Motor neuron (in vitro differentiated cells): Measurements from ENCODE around the gene DLG2. TPM values are rescaled to one million over a fixed set of nuclear protein-coding genes. Genes with fewer than 3 reads are reported as not detected.

Experiments used
- ATAC-seq, 8 experiments: fragments of 200-7000 bp; cut with Tn5 transposase; replicated peaks in 6 of 8; 2 replicates each; pipeline ENCODE4 v1.8.0; 2021; ENCODE audit warnings: mild to moderate bottlenecking in 8 of 8, moderate library complexity in 8 of 8
- H3K27ac ChIP-seq, 2 donors: fragments of 250-450 bp; sonication (Bioruptor Pico); 2 replicates each; pipeline ENCODE4 v1.9.0; 2021; ENCODE audit warnings: antibody characterized with exemption in 2 of 2, mild to moderate bottlenecking in 2 of 2, moderate library complexity in 1 of 2
- H3K4me1 ChIP-seq, 2 donors: fragments of 250-450 bp; sonication (Bioruptor Pico); replicated peaks in 1 of 2; 2 replicates each; pipeline ENCODE4 v1.6.1; 2021; ENCODE audit warnings: antibody characterized with exemption in 2 of 2, mild to moderate bottlenecking in 2 of 2, moderate library complexity in 1 of 2
- H3K4me3 ChIP-seq, 5 donors: fragments of 250-450 bp; sonication (Bioruptor Pico); 2 replicates each; pipeline ENCODE4 v1.9.0; 2021; ENCODE audit warnings: antibody characterized with exemption in 5 of 5, mild to moderate bottlenecking in 5 of 5, moderate library complexity in 4 of 5
- WGBS, 10 experiments: fragments of 450-650 bp; shearing (Covaris generic); methylation state at CpG; one replicate each; pipeline ENCODE4 v1.0.0; 2022; 5-methylcytosine and 5-hydroxymethylcytosine counted together
- in situ Hi-C, 9 experiments: fragments of 400-800 bp; cut with MboI; loops; one replicate each; pipeline ENCODE4 v1.15.0; 2021; ENCODE audit warnings: low sequenced_read_pairs in 9 of 9, low pct_unique_long_range_greater_than_20kb in 2 of 9; ENCODE audit not compliant: unreplicated experiment in 9 of 9
- total RNA-seq, 8 experiments: library from RNA; unstranded; fragments of 300-600 nt; gene quantifications; 2 replicates each; pipeline versions ENCODE4 v1.2.3 to v1.2.4, GENCODE V29; 2022

Gene DLG2
- total RNA-seq, 8 experiments from 2014 or later: 1.3 to 17.5 (median 6.5) TPM

DNA sequence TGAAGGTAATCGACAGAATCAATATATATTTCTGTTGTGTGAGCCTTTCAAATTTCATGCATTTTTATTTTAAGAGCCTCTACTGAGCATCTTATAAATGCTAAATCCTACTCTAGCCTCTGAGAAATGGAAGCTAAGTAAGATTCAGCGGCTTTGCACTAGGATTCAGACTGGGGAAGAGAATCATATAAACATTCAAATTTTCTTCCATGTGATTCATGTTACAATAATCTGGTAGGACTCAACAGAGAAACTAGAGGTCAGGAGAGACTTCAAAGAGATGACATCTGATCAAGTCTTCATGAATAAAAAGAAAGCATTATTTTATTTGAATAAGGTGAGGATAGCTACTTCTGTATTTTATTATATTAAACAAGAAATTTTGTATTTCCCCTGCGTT is 538.9 kb downstream of the DLG2 start:
- in situ Hi-C loops: no loop called here
- 68 to 100% (median 89%) methylated on average over 1 to 3 of the region's 3 CpGs for WGBS, 10 experiments

DNA sequence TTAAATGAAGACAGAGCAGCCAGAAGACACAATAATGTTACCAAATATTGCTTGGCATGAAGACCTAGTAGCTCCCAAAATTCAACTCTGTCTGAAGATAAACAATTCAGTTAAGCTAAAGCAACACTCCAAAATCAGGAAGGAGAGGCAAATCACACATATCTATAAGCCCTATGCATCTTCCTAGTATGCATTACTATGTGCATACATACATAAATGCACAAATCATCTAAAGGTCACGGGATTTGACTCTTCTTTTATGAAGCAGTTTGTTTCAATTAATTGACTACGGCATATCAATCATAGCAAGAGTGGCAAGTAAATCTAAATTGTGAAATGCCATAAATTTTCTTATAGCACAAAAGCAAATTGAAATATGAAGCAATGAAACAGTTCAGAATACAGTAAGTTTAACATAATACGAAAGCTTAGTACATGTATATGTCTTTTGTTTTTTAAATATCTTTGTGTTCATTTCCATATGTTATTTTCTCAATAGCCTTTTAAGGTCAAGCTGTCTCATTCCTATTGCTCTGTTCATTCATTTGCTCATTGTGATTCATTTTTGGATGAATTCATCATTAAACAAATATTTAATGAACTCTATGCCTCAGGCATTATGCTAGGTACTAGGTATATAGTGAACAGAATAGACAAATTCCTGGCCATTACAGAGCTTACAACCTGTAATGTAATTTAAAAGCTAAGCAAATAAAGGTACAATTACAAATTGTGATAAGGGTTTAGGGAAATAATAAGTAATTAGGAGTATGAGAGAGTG is 540.5 kb downstream of the DLG2 start:
- in situ Hi-C loops: no loop called here
- Histone ChIP-seq H3K4me3 (no peak overlapping the region), H3K27ac (no peak overlapping the region), H3K4me1 (no peaks in the 10 kb centered on the region)
- 0 to 100% (median 70%) methylated on average over 1 to 3 of the region's 3 CpGs for WGBS, 10 experiments
- peak in 3 of 8 experiments; percentile 18 to 73 (median 46) for ATAC-seq

More for the DNA sequence above, 538.9 kb downstream of the DLG2 start:
- Histone ChIP-seq H3K4me1 (no peaks in the 10 kb centered on the region), H3K27ac (no peak overlapping the region), H3K4me3 (no peak overlapping the region)
- no peak for ATAC-seq

DNA sequence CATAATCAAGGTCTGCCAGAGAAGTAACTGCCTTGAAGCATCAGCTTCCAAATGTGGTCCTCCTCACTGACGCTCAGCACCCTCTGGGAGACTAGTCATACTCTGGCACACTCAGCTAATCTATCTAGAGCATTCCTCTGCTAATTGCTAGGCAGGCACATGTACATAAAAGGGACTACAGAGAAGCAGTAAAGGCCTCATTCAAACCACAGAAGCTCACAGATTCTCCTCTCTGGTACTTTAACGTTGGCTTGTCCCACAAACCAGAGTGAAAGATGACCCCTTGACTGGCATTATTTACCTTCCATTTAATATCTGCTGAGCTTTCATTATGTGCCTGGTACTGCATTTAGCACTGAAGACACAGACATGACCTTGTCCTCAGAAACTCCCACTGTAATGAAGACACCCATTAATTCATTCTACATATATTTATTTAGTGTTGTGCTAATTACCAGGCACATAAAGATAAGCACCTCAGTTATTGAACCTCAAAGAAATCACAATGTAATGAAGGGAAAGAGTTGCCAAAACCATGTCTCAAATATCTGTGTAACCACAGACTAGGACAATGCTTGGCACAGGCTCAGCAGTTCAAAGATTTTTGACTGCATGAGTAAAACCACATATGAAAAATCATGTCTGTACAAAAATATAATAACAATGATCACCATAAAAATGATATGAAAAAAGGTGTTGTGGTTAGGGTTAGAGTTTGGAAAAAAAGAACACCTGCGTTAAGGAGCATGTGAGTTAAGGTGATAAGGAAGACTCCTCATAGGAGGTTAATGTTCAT is 550.4 kb downstream of the DLG2 start:
- Histone ChIP-seq H3K4me1 (no peaks in the 10 kb centered on the region), H3K27ac (no peak overlapping the region), H3K4me3 (no peak overlapping the region)
- in situ Hi-C loops: no loop called here
- WGBS, 10 experiments: 14 to 100% (median 71%) methylated on average over 1 to 3 of the region's 3 CpGs
- ATAC-seq: peak in 1 of 8 experiments; percentile 68

DNA sequence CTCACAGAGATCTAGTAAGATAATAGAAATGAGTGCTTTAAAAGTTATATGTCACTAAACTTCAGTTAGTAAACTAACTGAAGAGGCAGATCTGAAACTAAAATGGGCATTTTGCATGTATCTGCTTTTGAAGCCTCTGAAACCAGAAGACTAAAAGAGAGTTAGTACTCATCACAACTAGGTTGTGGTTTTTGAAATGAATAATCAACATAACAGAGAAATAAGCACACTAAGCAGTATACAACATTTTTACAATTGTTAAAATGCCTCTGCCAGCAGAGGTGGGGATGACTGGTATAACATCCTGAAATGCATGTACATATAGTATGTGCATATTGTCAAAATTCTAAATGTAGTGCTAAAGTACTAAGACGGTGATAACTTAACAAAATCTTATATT is 564.5 kb downstream of the DLG2 start:
- Histone ChIP-seq H3K4me1 (no peaks in the 10 kb centered on the region), H3K4me3 (no peak overlapping the region), H3K27ac (no peak overlapping the region)
- ATAC-seq: peak in 3 of 8 experiments; percentile 40 to 77 (median 71)
- 0 to 71% (median 0%) methylated on average over 1 of the region's 1 CpG; no CpG with 5 or more reads in 4 of the 10 experiments for WGBS, 10 experiments
- in situ Hi-C loops: no loop called here

DNA sequence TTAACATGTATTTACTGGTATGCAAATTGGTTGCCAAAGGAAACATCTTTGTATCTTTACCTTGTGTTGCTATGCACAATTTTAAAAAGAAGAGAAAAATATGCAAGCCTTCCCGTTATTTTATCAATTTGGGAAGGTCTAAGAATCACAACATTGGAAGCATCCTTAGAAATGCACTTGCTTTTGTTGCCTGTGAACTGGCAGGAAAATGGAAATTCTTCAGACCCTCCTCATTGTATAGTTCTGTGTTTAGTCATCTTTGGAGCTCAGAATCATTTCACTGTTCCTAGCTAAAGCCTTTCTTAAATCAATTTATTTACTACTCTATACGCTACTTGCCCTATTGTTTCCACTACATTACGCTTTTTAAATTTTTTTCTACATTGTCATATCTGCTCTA is 574.5 kb downstream of the DLG2 start:
- WGBS, 10 experiments: 67 to 100% (median 82%) methylated on average over 2 to 3 of the region's 3 CpGs
- no peak overlapping the region for H3K4me3 ChIP-seq
- in situ Hi-C loops: no loop called here
- ATAC-seq: peak in 4 of 8 experiments; percentile 17 to 39 (median 32)
- H3K27ac ChIP-seq: no peak overlapping the region
- H3K4me1 ChIP-seq: no peaks in the 10 kb centered on the region

DNA sequence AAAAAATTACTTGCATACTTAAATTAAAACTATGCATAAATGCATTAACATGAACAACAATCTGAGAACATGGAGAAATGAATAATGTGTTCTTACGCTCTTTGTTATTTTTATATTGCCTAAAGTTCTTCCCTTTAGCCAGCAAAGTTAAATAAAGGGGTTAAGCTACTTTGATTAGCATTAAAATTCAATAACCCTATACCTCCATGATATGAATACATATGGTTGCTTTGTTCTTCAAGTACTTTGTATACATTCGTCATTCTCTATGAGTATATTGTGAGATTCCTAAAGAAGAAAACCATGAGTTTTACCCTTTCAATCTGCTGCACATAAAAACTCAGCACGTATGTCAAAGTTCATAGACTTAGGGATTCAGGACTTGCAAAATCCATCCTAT is 578.3 kb downstream of the DLG2 start:
- no peak for ATAC-seq
- in situ Hi-C loops: no loop called here

DNA sequence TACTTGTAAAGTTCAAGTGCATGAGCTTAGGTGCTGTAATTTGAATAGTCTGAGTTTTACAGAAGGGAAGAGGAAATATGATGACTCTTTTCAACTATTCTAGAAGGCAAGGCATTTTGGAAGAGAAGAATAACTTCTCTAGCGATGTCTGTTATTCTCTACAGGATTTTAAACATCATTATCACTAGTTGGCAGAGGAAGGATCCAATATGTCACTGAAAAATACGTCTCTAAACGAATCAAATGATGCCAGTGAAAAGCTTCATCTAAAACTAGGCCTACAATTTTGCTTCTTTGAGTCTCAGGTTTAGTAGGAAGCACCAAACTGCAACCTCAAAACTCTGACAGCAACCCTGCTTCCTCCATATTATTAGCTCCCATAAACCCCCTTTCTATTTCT is 581.4 kb downstream of the DLG2 start:
- Histone ChIP-seq H3K4me1 (peaks cover 0 to 7% of the 10 kb centered on the region in 2 donors), H3K27ac (no peak overlapping the region), H3K4me3 (no peak overlapping the region)
- ATAC-seq: no peak
- WGBS, 10 experiments: 57 to 100% (median 81%) methylated on average over 1 to 3 of the region's 3 CpGs
- in situ Hi-C loops: no loop called here

More for the DNA sequence above, 578.3 kb downstream of the DLG2 start:
- Histone ChIP-seq H3K4me3 (no peak overlapping the region), H3K4me1 (no peaks in the 10 kb centered on the region), H3K27ac (no peak overlapping the region)
- 8 to 100% (median 83%) methylated on average over 1 to 3 of the region's 3 CpGs; no CpG with 5 or more reads in 1 of the 10 experiments for WGBS, 10 experiments

DNA sequence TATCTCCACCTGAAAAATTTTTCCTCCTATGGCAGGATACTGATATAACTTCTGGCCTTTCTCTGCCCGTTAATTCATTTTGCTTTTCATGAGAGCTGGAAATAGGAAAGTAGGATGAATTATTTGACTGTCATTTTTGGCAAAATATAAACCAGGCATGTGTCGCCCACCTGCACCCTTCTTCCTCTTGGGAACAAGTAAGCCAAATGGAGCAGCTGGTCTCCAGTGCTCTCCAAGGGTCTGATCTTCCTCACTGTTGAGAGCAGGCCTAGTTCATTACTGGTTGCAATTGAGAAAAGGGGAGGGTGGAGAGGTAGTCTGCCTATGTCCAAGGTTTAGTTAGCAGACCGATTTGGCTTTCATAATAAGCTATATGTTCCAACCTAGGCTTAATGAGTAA is 582.2 kb downstream of the DLG2 start:
- no peak for ATAC-seq
- WGBS, 10 experiments: 0 to 100% (median 82%) methylated on average over 1 to 3 of the region's 3 CpGs
- in situ Hi-C loops: no loop called here

DNA sequence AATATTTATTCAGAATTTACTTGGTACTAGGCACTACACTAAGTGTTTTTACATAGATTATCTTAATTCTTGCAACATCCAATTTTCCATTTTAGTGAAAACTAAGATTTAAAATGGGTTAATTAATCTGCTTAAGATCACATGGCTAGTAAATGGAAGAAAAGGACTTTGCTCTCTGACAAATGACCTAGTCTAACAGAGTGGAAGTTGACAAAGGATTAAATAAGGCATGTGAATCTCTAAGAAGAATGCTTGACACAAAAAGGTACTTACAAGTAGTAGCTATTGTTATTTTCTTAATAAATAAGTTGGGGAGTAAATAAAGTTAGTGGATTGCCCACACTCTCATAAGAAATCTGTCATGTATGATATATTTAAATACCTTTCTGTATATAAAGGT is 584.8 kb downstream of the DLG2 start:
- ATAC-seq: no peak
- in situ Hi-C loops: no loop called here
- no peak overlapping the region for H3K27ac ChIP-seq
- H3K4me3 ChIP-seq: no peak overlapping the region
- peaks cover 0 to 7% of the 10 kb centered on the region in 2 donors for H3K4me1 ChIP-seq

More for the DNA sequence above, 582.2 kb downstream of the DLG2 start:
- Histone ChIP-seq H3K4me3 (no peak overlapping the region), H3K27ac (no peak overlapping the region), H3K4me1 (peaks cover 0 to 7% of the 10 kb centered on the region in 2 donors)

DNA sequence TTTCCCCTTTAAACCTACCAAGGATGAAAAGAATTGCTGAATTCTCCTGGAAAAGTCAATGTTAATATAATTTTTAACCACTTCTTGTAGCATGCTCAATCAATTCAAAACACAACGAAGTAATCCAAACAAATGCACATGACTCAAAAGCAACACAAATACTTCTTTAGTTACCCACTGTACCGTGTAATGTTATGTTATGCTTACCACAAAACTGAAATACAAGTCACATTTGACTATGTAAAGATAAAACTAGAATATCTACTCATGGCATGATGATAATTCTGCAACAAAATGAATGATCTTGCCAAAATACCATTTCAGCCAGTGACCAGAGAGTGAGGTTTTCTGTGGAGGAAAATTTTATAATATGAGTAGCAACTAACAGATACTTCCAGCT is 587.0 kb downstream of the DLG2 start:
- no peak overlapping the region for H3K27ac ChIP-seq
- 0 to 87% (median 50%) methylated on average over 1 to 2 of the region's 2 CpGs for WGBS, 10 experiments
- ATAC-seq: peak in 1 of 8 experiments; percentile 17
- H3K4me1 ChIP-seq: peaks cover 0 to 7% of the 10 kb centered on the region in 2 donors
- in situ Hi-C loops: no loop called here
- H3K4me3 ChIP-seq: no peak overlapping the region

DNA sequence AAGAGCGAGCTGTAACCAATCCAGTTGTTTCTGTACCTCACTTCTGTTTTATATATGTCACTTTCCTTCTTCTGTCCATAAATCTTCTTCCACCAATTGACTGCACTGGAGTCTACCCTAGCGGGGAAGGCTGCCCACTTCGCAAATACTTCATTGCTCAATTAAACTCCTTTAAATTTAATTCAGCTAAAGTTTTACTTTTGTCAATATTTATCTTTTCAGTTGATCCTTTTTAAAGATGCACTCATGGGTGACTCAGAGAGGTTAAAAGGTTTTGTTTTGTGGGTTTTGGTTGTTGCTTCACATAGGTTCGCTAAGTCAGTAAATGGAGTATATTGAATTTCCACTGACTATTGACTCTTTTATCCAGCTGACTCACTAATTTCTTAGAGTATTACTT is 597.2 kb downstream of the DLG2 start:
- H3K4me1 ChIP-seq: no peaks in the 10 kb centered on the region
- H3K27ac ChIP-seq: no peak overlapping the region
- no peak for ATAC-seq
- 43 to 94% (median 67%) methylated on average over 1 to 4 of the region's 4 CpGs; no CpG with 5 or more reads in 1 of the 10 experiments for WGBS, 10 experiments
- in situ Hi-C loops: no loop called here
- no peak overlapping the region for H3K4me3 ChIP-seq

DNA sequence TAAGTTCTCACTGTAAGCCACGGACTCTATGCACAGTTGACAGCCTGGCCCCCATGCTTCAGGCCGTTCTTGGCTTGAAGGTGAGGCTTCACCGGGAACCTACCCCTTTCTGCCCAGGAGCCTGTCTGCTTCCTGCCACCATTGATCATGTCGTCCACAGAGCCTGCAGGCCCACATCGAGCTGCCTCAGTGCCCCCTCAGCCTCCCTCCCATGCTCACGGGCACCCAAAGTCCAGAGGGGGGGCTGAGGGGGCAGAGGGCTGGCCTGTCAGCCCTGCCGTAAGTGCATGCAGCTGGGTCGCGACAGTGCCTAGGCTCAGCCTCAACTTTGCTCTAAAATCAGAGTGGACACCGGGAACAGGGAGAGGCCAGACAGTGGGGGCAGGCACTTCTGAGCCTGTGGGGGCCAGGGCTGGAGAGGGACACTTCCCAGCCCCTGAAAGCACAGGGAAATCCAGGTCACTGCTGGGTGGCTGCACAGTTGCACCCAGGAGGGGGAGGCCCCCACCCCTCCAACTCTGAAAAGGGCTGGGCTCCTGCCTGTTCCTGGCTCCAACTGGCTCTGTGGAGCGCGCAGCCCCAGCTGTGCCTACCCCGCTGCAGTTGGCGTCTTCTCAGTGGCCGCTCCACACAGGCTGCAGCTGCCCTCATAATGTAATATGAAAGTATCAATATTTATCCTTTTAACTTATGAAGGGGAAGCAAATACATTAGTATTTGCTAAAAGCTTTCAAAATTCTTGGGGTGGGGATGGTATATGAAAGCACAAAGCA is 598.6 kb downstream of the DLG2 start:
- 69 to 100% (median 100%) methylated on average over 1 to 6 of the region's 15 CpGs; no CpG with 5 or more reads in 5 of the 10 experiments for WGBS, 10 experiments
- no peak for ATAC-seq
- Histone ChIP-seq H3K27ac (no peak overlapping the region), H3K4me1 (no peaks in the 10 kb centered on the region), H3K4me3 (no peak overlapping the region)
- in situ Hi-C loops: no loop called here

DNA sequence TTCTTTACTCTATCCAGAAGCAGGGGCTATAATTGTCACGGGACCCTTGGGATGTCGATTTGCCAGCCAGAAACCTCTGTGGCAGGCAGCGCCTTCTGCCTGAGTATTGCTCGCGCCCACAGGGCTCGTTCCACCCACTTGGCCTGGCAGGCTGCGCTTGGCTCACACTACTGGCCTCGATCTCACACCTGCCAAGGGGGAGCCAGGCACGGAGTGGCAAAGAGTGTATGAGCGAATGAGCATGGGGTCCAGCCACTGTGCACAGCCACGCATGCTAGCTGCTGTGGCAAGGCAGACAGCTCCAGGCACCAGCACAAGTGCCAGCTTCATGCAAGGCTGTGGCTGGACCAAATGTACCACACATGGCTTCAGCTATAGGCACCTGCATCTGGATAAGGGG is 599.8 kb downstream of the DLG2 start:
- WGBS, 10 experiments: 68 to 100% (median 92%) methylated on average over 1 to 6 of the region's 11 CpGs; no CpG with 5 or more reads in 2 of the 10 experiments
- no peak overlapping the region for H3K27ac ChIP-seq
- ATAC-seq: no peak
- in situ Hi-C loops: no loop called here
- no peak overlapping the region for H3K4me3 ChIP-seq
- H3K4me1 ChIP-seq: no peaks in the 10 kb centered on the region
